ENCODE measurements around the gene STARD13.

- TF ChIP-seq CTCF (IDR thresholded peaks at IDR 0.05) (no peak), EZH2 (IDR thresholded peaks at IDR 0.05) (no peak), EZH2phosphoT487 (IDR thresholded peaks at IDR 0.05) (no peak)
These were observed 212.8 kb downstream of the STARD13 start for GRCh38 chr13:33072759-33073158.
